ENCODE measurements around the gene UVRAG.
A peak's percentile ranks its signal among the peaks of the same experiment; 100 is the strongest.
"Not testable (repeated sequence)": the region's sequence is repeated elsewhere in the genome, so short reads cannot be mapped to it uniquely, and the experiment has no call there.

The UVRAG gene

GRCh38 chr11:76060475-76061036 is 245.5 kb downstream of the UVRAG start:
- not testable (repeated sequence) for H3K27me3 Mint-ChIP-seq; H3K27ac Mint-ChIP-seq; DNase-seq (ENCODE audit: low spot score in 2 of 2); H3K9me3 Mint-ChIP-seq; H3K4me3 Mint-ChIP-seq; ATAC-seq (ENCODE audit: low read depth)
- Mint-ChIP-seq H3K4me1 (peaks cover 11% of the 10 kb centered on the region), H3K36me3 (peaks cover 31% of the 10 kb centered on the region)

GRCh38 chr11:76062733-76063132 is 247.7 kb downstream of the UVRAG start:
- ATAC-seq (ENCODE audit: low read depth) (no peak), DNase-seq (ENCODE audit: low spot score in 2 of 2) (no peak)
- H3K9me3 Mint-ChIP-seq, result no peaks in the 10 kb centered on the region
- H3K4me1 Mint-ChIP-seq, result peaks cover 9% of the 10 kb centered on the region
- no peaks in the 10 kb centered on the region for H3K27me3 Mint-ChIP-seq
- no peak overlapping the region for H3K27ac Mint-ChIP-seq
- H3K4me3 Mint-ChIP-seq, result no peak overlapping the region
- H3K36me3 Mint-ChIP-seq, result peaks cover 32% of the 10 kb centered on the region

- no peak for DNase-seq (ENCODE audit: low spot score in 2 of 2)
- peaks cover 32% of the 10 kb centered on the region for H3K36me3 Mint-ChIP-seq
- no peak overlapping the region for H3K4me3 Mint-ChIP-seq
- no peaks in the 10 kb centered on the region for H3K9me3 Mint-ChIP-seq
- H3K27me3 Mint-ChIP-seq, result no peaks in the 10 kb centered on the region
- no peak for ATAC-seq (ENCODE audit: low read depth)
- H3K27ac Mint-ChIP-seq, result no peak overlapping the region
- peaks cover 8% of the 10 kb centered on the region for H3K4me1 Mint-ChIP-seq
Measured at GRCh38 chr11:76064192-76064591, 249.2 kb downstream of the UVRAG start.

- H3K36me3 Mint-ChIP-seq, result peaks cover 40% of the 10 kb centered on the region
- H3K9me3 Mint-ChIP-seq, result no peaks in the 10 kb centered on the region
- peaks cover 14% of the 10 kb centered on the region for H3K4me1 Mint-ChIP-seq
- no peak overlapping the region for H3K4me3 Mint-ChIP-seq
- DNase-seq (ENCODE audit: low spot score in 2 of 2) (no peak), ATAC-seq (ENCODE audit: low read depth) (no peak)
- H3K27ac Mint-ChIP-seq, result no peak overlapping the region
- H3K27me3 Mint-ChIP-seq, result no peaks in the 10 kb centered on the region
Measured at GRCh38 chr11:76067099-76067498, 252.1 kb downstream of the UVRAG start.

- H3K9me3 Mint-ChIP-seq, result no peaks in the 10 kb centered on the region
- H3K4me1 Mint-ChIP-seq, result peaks cover 15% of the 10 kb centered on the region
- no peak for ATAC-seq (ENCODE audit: low read depth)
- H3K4me3 Mint-ChIP-seq, result no peak overlapping the region
- no peaks in the 10 kb centered on the region for H3K27me3 Mint-ChIP-seq
- H3K27ac Mint-ChIP-seq, result no peak overlapping the region
- peaks cover 38% of the 10 kb centered on the region for H3K36me3 Mint-ChIP-seq
- no peak for DNase-seq (ENCODE audit: low spot score in 2 of 2)
Measured at GRCh38 chr11:76069001-76069400, 254.0 kb downstream of the UVRAG start.

GRCh38 chr11:76071090-76071489 is 256.1 kb downstream of the UVRAG start:
- no peak overlapping the region for H3K4me3 Mint-ChIP-seq
- H3K36me3 Mint-ChIP-seq, result peaks cover 44% of the 10 kb centered on the region
- H3K4me1 Mint-ChIP-seq, result peaks cover 25% of the 10 kb centered on the region
- no peaks in the 10 kb centered on the region for H3K9me3 Mint-ChIP-seq
- ATAC-seq (ENCODE audit: low read depth) (no peak), DNase-seq (ENCODE audit: low spot score in 2 of 2) (no peak)
- no peaks in the 10 kb centered on the region for H3K27me3 Mint-ChIP-seq
- H3K27ac Mint-ChIP-seq, result peak overlapping the region; percentile 31

- H3K4me1 Mint-ChIP-seq, result peaks cover 31% of the 10 kb centered on the region
- no peaks in the 10 kb centered on the region for H3K27me3 Mint-ChIP-seq
- DNase-seq (ENCODE audit: low spot score in 2 of 2) (no peak), ATAC-seq (ENCODE audit: low read depth) (no peak)
- H3K9me3 Mint-ChIP-seq, result no peaks in the 10 kb centered on the region
- H3K36me3 Mint-ChIP-seq, result peaks cover 38% of the 10 kb centered on the region
- H3K27ac Mint-ChIP-seq, result no peak overlapping the region
- H3K4me3 Mint-ChIP-seq, result no peak overlapping the region
Measured at GRCh38 chr11:76073724-76074123, 258.7 kb downstream of the UVRAG start.

GRCh38 chr11:76074148-76075095 is 259.4 kb downstream of the UVRAG start:
- H3K9me3 Mint-ChIP-seq, result no peaks in the 10 kb centered on the region
- peaks cover 31% of the 10 kb centered on the region for H3K4me1 Mint-ChIP-seq
- peak overlapping the region; percentile 43 for H3K27ac Mint-ChIP-seq
- no peak overlapping the region for H3K4me3 Mint-ChIP-seq
- no peaks in the 10 kb centered on the region for H3K27me3 Mint-ChIP-seq
- peaks cover 37% of the 10 kb centered on the region for H3K36me3 Mint-ChIP-seq
- no peak for DNase-seq (ENCODE audit: low spot score in 2 of 2)
- no peak for ATAC-seq (ENCODE audit: low read depth)

- Mint-ChIP-seq H3K27ac (peak overlapping the region; percentile 78), H3K4me3 (no peak overlapping the region), H3K9me3 (no peaks in the 10 kb centered on the region), H3K36me3 (peaks cover 31% of the 10 kb centered on the region), H3K4me1 (peaks cover 33% of the 10 kb centered on the region), H3K27me3 (no peaks in the 10 kb centered on the region)
- ATAC-seq (ENCODE audit: low read depth) (no peak), DNase-seq (ENCODE audit: low spot score in 2 of 2) (no peak)
Measured at GRCh38 chr11:76075716-76076115, 260.7 kb downstream of the UVRAG start.

GRCh38 chr11:76076253-76076652 is 261.2 kb downstream of the UVRAG start:
- DNase-seq (ENCODE audit: low spot score in 2 of 2); ATAC-seq (ENCODE audit: low read depth); H3K9me3 Mint-ChIP-seq; H3K4me3 Mint-ChIP-seq; H3K27me3 Mint-ChIP-seq: not testable (repeated sequence)
- Mint-ChIP-seq H3K4me1 (peaks cover 31% of the 10 kb centered on the region), H3K36me3 (peaks cover 27% of the 10 kb centered on the region), H3K27ac (peak overlapping the region; percentile 78)

GRCh38 chr11:76076749-76077148 is 261.7 kb downstream of the UVRAG start:
- peak overlapping the region; percentile 78 for H3K27ac Mint-ChIP-seq
- H3K9me3 Mint-ChIP-seq, result no peaks in the 10 kb centered on the region
- no peak for ATAC-seq (ENCODE audit: low read depth)
- H3K27me3 Mint-ChIP-seq, result no peaks in the 10 kb centered on the region
- no peak for DNase-seq (ENCODE audit: low spot score in 2 of 2)
- H3K4me3 Mint-ChIP-seq, result no peak overlapping the region
- H3K36me3 Mint-ChIP-seq, result peaks cover 24% of the 10 kb centered on the region
- peaks cover 28% of the 10 kb centered on the region for H3K4me1 Mint-ChIP-seq

GRCh38 chr11:76077575-76078150 is 262.7 kb downstream of the UVRAG start:
- H3K9me3 Mint-ChIP-seq, result no peaks in the 10 kb centered on the region
- peaks cover 24% of the 10 kb centered on the region for H3K4me1 Mint-ChIP-seq
- H3K4me3 Mint-ChIP-seq, result peak overlapping the region; percentile 14
- H3K27me3 Mint-ChIP-seq, result no peaks in the 10 kb centered on the region
- peaks cover 18% of the 10 kb centered on the region for H3K36me3 Mint-ChIP-seq
- peak overlapping the region; percentile 86 for H3K27ac Mint-ChIP-seq
- DNase-seq (ENCODE audit: low spot score in 2 of 2), result no peak
- ATAC-seq (ENCODE audit: low read depth), result peak; percentile 58

- not testable (repeated sequence) for H3K4me3 Mint-ChIP-seq; H3K27me3 Mint-ChIP-seq; DNase-seq (ENCODE audit: low spot score in 2 of 2); H3K27ac Mint-ChIP-seq; ATAC-seq (ENCODE audit: low read depth); H3K9me3 Mint-ChIP-seq
- peaks cover 13% of the 10 kb centered on the region for H3K4me1 Mint-ChIP-seq
- H3K36me3 Mint-ChIP-seq, result peaks cover 11% of the 10 kb centered on the region
Measured at GRCh38 chr11:76081084-76081483, 266.1 kb downstream of the UVRAG start.

Measured in memory B cell (primary cell).